Measurements from ENCODE around the gene GNG14.

Gene GNG14

DNA sequence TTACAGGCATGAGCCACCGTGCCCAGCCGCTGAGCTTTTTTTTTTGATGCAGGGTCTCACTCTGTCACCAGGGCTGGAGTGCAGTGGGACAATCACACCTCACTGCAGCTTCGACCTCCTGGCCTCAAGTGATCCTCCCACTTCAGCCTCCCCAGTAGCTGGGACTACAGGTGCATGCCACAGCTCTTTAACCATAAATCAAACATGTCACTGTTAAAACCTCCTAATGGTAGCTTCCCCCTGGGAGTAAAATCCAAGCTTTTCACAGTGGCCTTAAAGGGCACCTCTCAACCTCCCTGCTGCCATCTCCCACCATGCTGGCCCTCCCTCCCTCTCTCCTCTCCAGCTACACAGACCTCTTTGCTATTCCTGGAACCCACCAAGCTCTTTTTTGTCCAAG is 2.0 kb upstream of the GNG14 start:
- DNase-seq (ENCODE audit: low read depth): no peak
- H3K4me3 ChIP-seq (ENCODE audit: low read depth, low read length): no peak overlapping the region
- TF ChIP-seq, protein P1, sequence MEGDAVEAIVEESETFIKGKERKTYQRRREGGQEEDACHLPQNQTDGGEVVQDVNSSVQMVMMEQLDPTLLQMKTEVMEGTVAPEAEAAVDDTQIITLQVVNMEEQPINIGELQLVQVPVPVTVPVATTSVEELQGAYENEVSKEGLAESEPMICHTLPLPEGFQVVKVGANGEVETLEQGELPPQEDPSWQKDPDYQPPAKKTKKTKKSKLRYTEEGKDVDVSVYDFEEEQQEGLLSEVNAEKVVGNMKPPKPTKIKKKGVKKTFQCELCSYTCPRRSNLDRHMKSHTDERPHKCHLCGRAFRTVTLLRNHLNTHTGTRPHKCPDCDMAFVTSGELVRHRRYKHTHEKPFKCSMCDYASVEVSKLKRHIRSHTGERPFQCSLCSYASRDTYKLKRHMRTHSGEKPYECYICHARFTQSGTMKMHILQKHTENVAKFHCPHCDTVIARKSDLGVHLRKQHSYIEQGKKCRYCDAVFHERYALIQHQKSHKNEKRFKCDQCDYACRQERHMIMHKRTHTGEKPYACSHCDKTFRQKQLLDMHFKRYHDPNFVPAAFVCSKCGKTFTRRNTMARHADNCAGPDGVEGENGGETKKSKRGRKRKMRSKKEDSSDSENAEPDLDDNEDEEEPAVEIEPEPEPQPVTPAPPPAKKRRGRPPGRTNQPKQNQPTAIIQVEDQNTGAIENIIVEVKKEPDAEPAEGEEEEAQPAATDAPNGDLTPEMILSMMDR (conservative IDR thresholded peaks at IDR 0.05; ENCODE audit: low read depth, low read length): no peak

DNA sequence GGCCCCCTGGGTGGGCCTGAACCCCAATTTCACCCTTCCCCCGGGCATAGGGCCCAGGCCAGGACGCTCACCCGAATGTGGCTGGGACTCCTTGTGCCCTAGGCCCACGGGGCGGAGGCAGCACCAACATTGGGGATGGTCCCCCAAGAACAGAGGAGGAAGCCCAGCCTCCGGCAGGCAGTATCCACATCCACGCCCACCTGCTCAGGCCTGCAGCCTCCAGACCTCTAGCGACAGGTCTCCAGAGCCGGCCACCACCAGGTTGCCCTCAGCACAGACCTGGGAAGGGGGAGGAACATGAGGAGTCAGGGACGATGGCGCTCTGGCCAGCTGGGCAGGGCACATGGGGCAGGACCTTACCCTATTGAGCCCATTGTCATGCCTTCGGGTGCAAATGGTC is 1.2 kb downstream of the GNG14 start:
- TF ChIP-seq, protein P1 (conservative IDR thresholded peaks at IDR 0.05; ENCODE audit: low read depth, low read length): no peak
- DNase-seq (ENCODE audit: low read depth): no peak
- no peak overlapping the region for H3K4me3 ChIP-seq (ENCODE audit: low read depth, low read length)

DNA sequence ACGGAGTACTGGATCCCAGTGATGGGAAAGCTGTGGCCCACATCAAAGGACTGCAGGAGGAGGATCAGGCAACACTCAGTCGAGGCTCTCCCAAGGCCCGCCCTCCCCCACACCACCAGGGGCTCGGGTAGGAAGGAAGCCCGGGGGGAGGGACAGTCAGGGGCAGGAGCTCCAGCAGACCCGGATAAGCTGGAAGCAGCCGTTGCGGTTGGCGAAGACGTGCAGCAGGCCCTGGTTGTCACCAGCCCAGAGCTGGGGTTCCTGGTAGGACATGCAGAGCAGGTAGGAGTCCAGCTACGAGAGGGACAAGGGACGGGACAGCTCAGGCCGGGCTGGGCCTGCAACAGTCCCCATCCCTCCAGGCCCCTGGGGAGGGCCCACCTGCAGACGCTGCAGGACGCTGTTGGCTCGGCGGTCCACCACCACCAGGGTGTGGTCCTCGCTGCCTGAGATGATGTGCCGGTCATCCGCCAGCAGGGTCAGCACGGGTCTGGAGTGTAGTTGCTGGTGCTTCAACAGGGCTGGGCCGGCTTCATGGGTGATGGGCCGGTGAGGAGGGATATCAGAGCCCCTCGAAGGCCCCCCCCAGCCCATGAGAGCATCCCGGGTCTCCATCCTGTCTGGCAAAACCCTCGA is 1.9 kb downstream of the GNG14 start:
- TF ChIP-seq, protein P1 (conservative IDR thresholded peaks at IDR 0.05; ENCODE audit: low read depth, low read length): no peak
- H3K4me3 ChIP-seq (ENCODE audit: low read depth, low read length): no peak overlapping the region
- no peak for DNase-seq (ENCODE audit: low read depth)

DNA sequence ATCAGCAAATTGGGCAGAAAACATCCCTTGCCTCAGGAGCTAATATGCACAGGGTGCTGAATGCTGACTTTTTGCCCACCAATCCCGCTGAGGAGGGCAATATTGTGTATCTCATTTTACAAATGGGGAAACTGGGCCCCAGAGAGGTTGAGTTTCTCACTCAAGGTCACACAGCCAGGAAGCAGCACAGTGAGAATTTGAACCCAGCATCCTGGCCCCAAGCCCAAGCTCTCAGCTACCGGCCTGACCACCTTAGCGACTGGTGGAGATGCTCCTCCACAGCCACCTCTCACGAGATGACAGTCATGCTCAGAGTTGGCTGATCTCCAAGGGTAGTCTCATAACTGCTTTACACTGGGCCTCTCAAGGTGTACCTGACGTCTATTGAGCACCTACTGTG is 5.2 kb downstream of the GNG14 start:
- TF ChIP-seq, protein P1 (conservative IDR thresholded peaks at IDR 0.05; ENCODE audit: low read depth, low read length): no peak
- DNase-seq (ENCODE audit: low read depth): no peak
- H3K4me3 ChIP-seq (ENCODE audit: low read depth, low read length): no peak overlapping the region

DNA sequence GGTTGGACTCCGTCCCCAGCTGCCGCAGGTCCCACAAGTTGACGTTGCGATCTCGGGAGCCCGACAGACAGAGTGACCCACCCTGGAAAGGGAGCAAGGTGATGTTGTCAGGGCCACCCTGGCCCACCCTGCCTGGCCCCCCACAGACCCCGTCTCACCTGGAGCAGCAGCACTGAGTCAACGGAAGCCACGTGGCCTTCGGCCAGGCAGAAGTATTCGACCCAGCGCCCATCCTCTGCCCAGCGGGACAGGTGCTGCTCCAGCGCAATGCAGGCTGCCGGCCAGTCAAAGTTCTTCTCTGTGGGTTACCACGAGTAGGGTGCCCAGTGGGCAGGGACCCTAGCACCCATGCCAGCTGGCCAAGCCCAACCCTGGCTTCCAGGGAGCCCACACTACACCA is 6.8 kb downstream of the GNG14 start:
- no peak for DNase-seq (ENCODE audit: low read depth)
- no peak overlapping the region for H3K4me3 ChIP-seq (ENCODE audit: low read depth, low read length)
- TF ChIP-seq, protein P1 (conservative IDR thresholded peaks at IDR 0.05; ENCODE audit: low read depth, low read length): no peak

DNA sequence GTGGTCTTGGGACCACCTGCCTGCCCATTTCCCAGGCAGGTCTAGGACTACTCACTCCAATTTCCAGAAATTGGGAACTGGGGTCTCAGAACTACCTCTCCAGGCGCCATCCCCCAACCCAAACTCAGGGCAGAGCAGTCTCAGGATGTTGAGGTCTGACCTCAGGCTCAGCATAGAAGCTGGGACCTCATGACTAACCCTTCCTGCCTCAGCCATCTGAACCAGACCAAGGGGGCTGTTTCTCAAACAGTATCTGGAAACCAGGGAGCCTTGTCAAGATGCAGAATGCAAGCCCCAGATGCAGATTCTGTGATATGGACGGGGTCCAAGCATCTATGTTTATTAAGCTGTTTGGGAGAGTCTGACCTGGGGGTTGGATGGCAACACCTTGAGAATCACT is 7.3 kb downstream of the GNG14 start:
- no peak overlapping the region for H3K4me3 ChIP-seq (ENCODE audit: low read depth, low read length)
- DNase-seq (ENCODE audit: low read depth): no peak
- TF ChIP-seq, protein P1 (conservative IDR thresholded peaks at IDR 0.05; ENCODE audit: low read depth, low read length): no peak

DNA sequence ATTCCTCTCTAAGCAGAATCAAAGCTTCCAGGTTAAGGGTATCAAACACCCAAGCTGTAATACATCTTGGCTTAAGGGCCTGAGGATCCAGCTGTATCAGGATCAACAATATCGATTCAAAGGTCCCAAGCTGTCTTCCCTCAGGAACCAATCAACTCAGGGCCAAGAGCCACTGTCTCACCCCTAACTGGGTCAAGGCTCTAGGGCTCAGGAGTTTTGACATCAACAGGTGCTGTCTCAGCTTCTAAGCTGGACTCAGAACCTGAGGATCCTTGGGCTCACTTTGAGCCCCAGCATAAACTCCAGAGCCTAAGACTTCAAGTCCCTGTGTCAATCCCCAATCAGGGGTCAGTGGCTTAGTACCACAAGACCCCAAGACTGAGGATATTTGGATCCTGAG is 7.7 kb downstream of the GNG14 start:
- peak overlapping the region; percentile 93 for H3K4me3 ChIP-seq (ENCODE audit: low read depth, low read length)
- TF ChIP-seq, protein P1 (conservative IDR thresholded peaks at IDR 0.05; ENCODE audit: low read depth, low read length): no peak
- DNase-seq (ENCODE audit: low read depth): no peak

Measured in choroid plexus epithelial cell (primary cell).